ENCODE results near the gene IGLL5. TPM values are rescaled to one million over a fixed set of nuclear protein-coding genes. Genes with fewer than 3 reads are reported as not detected.

Gene IGLL5
- total and polyA plus RNA-seq, 2 of the 13 experiments (the other 11 are each of a cell fraction or from before 2014, with no cell fraction given), result not detected

DNA sequence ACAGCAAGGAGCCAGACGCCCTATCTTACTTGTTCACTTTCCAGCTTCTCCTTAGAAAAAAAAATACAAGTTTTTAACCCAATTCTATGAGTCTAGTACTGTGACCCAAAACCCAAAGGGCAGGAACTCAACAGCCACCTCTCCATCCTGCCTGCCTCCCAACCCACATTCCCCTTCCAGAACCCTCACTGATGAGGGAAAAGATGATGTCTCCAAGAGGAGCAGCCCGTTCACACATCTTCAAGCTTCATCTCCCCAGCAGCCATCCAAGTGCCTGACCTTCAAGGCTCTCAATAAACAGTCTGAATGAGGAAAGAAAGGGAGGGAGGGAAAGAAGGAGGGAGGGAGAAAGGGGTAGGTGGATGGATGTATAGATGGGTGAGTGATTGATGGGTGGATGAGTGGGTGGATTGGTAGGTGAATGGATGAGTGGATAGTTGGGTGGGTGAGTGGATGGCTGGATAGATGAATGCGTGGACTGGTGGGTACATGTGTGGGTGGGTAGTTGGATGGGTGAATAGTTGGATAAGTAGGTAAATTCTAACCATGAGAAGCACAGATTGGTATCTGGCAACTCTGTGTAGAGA is 50.4 kb downstream of the IGLL5 start (continued):
- no peak for TF ChIP-seq ZNF383 (CRISPR knock-in tag; IDR thresholded peaks at IDR 0.05; ENCODE audit: borderline replicate concordance)
- TF ChIP-seq KLF12 (CRISPR knock-in tag; IDR thresholded peaks at IDR 0.05; ENCODE audit: borderline replicate concordance), result no peak
- TF ChIP-seq, protein P1, sequence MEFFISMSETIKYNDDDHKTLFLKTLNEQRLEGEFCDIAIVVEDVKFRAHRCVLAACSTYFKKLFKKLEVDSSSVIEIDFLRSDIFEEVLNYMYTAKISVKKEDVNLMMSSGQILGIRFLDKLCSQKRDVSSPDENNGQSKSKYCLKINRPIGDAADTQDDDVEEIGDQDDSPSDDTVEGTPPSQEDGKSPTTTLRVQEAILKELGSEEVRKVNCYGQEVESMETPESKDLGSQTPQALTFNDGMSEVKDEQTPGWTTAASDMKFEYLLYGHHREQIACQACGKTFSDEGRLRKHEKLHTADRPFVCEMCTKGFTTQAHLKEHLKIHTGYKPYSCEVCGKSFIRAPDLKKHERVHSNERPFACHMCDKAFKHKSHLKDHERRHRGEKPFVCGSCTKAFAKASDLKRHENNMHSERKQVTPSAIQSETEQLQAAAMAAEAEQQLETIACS (CRISPR knock-in tag; IDR thresholded peaks at IDR 0.05), result no peak
- TF ChIP-seq, protein P2, sequence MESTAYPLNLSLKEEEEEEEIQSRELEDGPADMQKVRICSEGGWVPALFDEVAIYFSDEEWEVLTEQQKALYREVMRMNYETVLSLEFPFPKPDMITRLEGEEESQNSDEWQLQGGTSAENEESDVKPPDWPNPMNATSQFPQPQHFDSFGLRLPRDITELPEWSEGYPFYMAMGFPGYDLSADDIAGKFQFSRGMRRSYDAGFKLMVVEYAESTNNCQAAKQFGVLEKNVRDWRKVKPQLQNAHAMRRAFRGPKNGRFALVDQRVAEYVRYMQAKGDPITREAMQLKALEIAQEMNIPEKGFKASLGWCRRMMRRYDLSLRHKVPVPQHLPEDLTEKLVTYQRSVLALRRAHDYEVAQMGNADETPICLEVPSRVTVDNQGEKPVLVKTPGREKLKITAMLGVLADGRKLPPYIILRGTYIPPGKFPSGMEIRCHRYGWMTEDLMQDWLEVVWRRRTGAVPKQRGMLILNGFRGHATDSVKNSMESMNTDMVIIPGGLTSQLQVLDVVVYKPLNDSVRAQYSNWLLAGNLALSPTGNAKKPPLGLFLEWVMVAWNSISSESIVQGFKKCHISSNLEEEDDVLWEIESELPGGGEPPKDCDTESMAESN (CRISPR knock-in tag; conservative IDR thresholded peaks at IDR 0.05), result no peak
- TF ChIP-seq SPEN (CRISPR knock-in tag; IDR thresholded peaks at IDR 0.05; ENCODE audit: low read depth), result no peak
- TF ChIP-seq, protein P3, sequence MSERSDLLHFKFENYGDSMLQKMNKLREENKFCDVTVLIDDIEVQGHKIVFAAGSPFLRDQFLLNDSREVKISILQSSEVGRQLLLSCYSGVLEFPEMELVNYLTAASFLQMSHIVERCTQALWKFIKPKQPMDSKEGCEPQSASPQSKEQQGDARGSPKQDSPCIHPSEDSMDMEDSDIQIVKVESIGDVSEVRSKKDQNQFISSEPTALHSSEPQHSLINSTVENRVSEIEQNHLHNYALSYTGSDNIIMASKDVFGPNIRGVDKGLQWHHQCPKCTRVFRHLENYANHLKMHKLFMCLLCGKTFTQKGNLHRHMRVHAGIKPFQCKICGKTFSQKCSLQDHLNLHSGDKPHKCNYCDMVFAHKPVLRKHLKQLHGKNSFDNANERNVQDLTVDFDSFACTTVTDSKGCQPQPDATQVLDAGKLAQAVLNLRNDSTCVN (CRISPR knock-in tag; IDR thresholded peaks at IDR 0.05; ENCODE audit: borderline replicate concordance), result no peak
